Trophoblast cell (in vitro differentiated cells and primary cell): Measurements from ENCODE around the gene USP54.
"Not testable (repeated sequence)": the region's sequence is repeated elsewhere in the genome, so short reads cannot be mapped to it uniquely, and the experiment has no call there.

Experiments
- DNase-seq, 2 donors: peaks; one replicate each; pipeline ENCODE4 v3.0.0-alpha.2; 2016
- H2AFZ ChIP-seq: 2 replicates; pipeline ENCODE4 v1.6.1; 2013; ENCODE audit warnings: low read length, moderate library complexity, mild to moderate bottlenecking; ENCODE audit not compliant: insufficient read depth, poor library complexity
- H2AK5ac ChIP-seq: 2 replicates; pipeline ENCODE4 v1.6.1; 2013; ENCODE audit warnings: mild to moderate bottlenecking, low read length
- H2BK120ac ChIP-seq: 2 replicates; pipeline ENCODE4 v1.6.1; 2013; ENCODE audit warnings: low read length, mild to moderate bottlenecking, moderate library complexity; ENCODE audit not compliant: insufficient read depth, poor library complexity
- H2BK12ac ChIP-seq: 2 replicates; pipeline ENCODE4 v1.6.1; 2013; ENCODE audit warnings: mild to moderate bottlenecking, low read length, moderate library complexity
- H2BK5ac ChIP-seq: 2 replicates; pipeline ENCODE4 v1.6.1; 2013; ENCODE audit warnings: low read length, low read depth, moderate library complexity, mild to moderate bottlenecking; ENCODE audit not compliant: poor library complexity
- H3K14ac ChIP-seq: 2 replicates; pipeline ENCODE4 v1.6.1; 2013; ENCODE audit warnings: mild to moderate bottlenecking, low read length
- H3K18ac ChIP-seq: 2 replicates; pipeline ENCODE4 v1.6.1; 2013; ENCODE audit warnings: mild to moderate bottlenecking, low read length
- H3K23ac ChIP-seq: 2 replicates; pipeline ENCODE4 v1.6.1; 2013; ENCODE audit warnings: low read length
- H3K27ac ChIP-seq: 2 replicates; pipeline ENCODE4 v1.5.1; 2013; ENCODE audit warnings: low read depth, mild to moderate bottlenecking, inconsistent platforms, low read length, moderate library complexity
- H3K27me3 ChIP-seq: 2 replicates; pipeline ENCODE4 v1.6.1; 2013; ENCODE audit warnings: inconsistent platforms, mild to moderate bottlenecking, low read length, moderate library complexity; ENCODE audit not compliant: insufficient read depth
- H3K36me3 ChIP-seq, 2 experiments: 1 replicate in 1 of 2; 2 replicates in 1 of 2; pipeline ENCODE4 v1.6.1; 2013; ENCODE audit warnings: low read length in 2 of 2, mild to moderate bottlenecking in 2 of 2, moderate library complexity in 1 of 2; ENCODE audit not compliant: insufficient read depth in 2 of 2, control insufficient read depth in 1 of 2
- H3K4ac ChIP-seq: 2 replicates; pipeline ENCODE4 v1.6.1; 2013; ENCODE audit warnings: low read depth, mild to moderate bottlenecking, low read length, moderate library complexity
- H3K4me1 ChIP-seq, 2 experiments: 1 replicate in 1 of 2; 2 replicates in 1 of 2; pipeline ENCODE4 v1.6.1; 2013; ENCODE audit warnings: low read length in 2 of 2, mild to moderate bottlenecking in 2 of 2, moderate library complexity in 1 of 2; ENCODE audit not compliant: insufficient read depth in 2 of 2, control insufficient read depth in 1 of 2
- H3K4me2 ChIP-seq: 2 replicates; pipeline ENCODE4 v1.6.1; 2013; ENCODE audit warnings: inconsistent platforms, mild to moderate bottlenecking, low read length, moderate library complexity
- H3K4me3 ChIP-seq: 2 replicates; pipeline ENCODE4 v1.5.1; 2013; ENCODE audit warnings: mild to moderate bottlenecking, low read depth, low read length, inconsistent platforms
- H3K79me1 ChIP-seq: one replicate; pipeline ENCODE4 v1.6.1; 2013; ENCODE audit warnings: low read length
- H3K79me2 ChIP-seq: 2 replicates; pipeline ENCODE4 v1.6.1; 2013; ENCODE audit warnings: low read length, mild to moderate bottlenecking; ENCODE audit not compliant: control insufficient read depth, insufficient read depth, poor library complexity
- H3K9ac ChIP-seq: 2 replicates; pipeline ENCODE4 v1.6.1; 2013; ENCODE audit warnings: mild to moderate bottlenecking, low read length
- H3K9me3 ChIP-seq: 2 replicates; pipeline ENCODE4 v1.6.1; 2013; ENCODE audit warnings: low read depth, mild to moderate bottlenecking, control low read depth, inconsistent platforms, low read length; ENCODE audit not compliant: insufficient read depth
- H4K12ac ChIP-seq: 2 replicates; pipeline ENCODE4 v1.6.1; 2013; ENCODE audit warnings: low read depth, mild to moderate bottlenecking, low read length, moderate library complexity
- H4K8ac ChIP-seq: 2 replicates; pipeline ENCODE4 v1.6.1; 2013; ENCODE audit warnings: low read depth, mild to moderate bottlenecking, low read length, moderate library complexity
- H4K91ac ChIP-seq: one replicate; pipeline ENCODE4 v1.6.1; 2013; ENCODE audit warnings: low read depth, mild to moderate bottlenecking, low read length, moderate library complexity
- WGBS: extraction: QIAGEN DNeasy Blood & Tissue Kit; methylation state at CpG from one replicate; pipeline ENCODE4 v1.1.7; 2013; ENCODE audit warnings: missing lambda C conversion rate; ENCODE audit not compliant: insufficient read length, insufficient coverage; ENCODE audit errors: extremely low coverage; 5-methylcytosine and 5-hydroxymethylcytosine counted together

USP54 gene

GRCh38 chr10:73625004-73625883 is 34.1 kb upstream of the USP54 start:
- Histone ChIP-seq H3K27ac (peak overlapping the region; percentile 28), H2BK5ac (peak overlapping the region; percentile 4), H3K18ac (peak overlapping the region; percentile 17), H3K27me3 (no peaks in the 10 kb centered on the region), H2AFZ (peak overlapping the region; percentile 24), H3K79me1 (peaks cover 11% of the 10 kb centered on the region), H4K8ac (peak overlapping the region; percentile 55), H3K9ac (peak overlapping the region; percentile 86), H2BK120ac (peak overlapping the region; percentile 0), H4K12ac (no peak overlapping the region), H3K9me3 (no peaks in the 10 kb centered on the region), H3K4me3 (peak overlapping the region; percentile 94), H4K91ac (peak overlapping the region; percentile 33), H3K23ac (no peak overlapping the region), H3K4ac (peak overlapping the region; percentile 7), H3K36me3 (no peaks in the 10 kb centered on the region), H2BK12ac (no peak overlapping the region), H2AK5ac (no peak overlapping the region), H3K14ac (peak overlapping the region; percentile 10), H3K4me2 (peak overlapping the region; percentile 88), H3K4me1 (peaks cover 0 to 3% of the 10 kb centered on the region in 2 experiments), H3K79me2 (peaks cover 7% of the 10 kb centered on the region)
- peak; percentile 29 to 61 for DNase-seq
- WGBS, result no CpG with 5 or more reads among the region's 46 CpGs

- Histone ChIP-seq H3K4ac (no peak overlapping the region), H3K23ac (no peak overlapping the region), H3K4me2 (no peak overlapping the region), H2AFZ (no peak overlapping the region), H3K36me3 (no peaks in the 10 kb centered on the region), H3K9ac (no peak overlapping the region), H3K27me3 (no peaks in the 10 kb centered on the region), H4K12ac (no peak overlapping the region), H3K4me3 (no peak overlapping the region), H4K8ac (no peak overlapping the region), H3K9me3 (no peaks in the 10 kb centered on the region), H2BK120ac (no peak overlapping the region), H3K79me2 (peaks cover 7% of the 10 kb centered on the region), H2BK5ac (no peak overlapping the region), H2AK5ac (no peak overlapping the region), H4K91ac (no peak overlapping the region), H2BK12ac (no peak overlapping the region), H3K79me1 (peaks cover 11% of the 10 kb centered on the region), H3K14ac (no peak overlapping the region), H3K27ac (no peak overlapping the region), H3K4me1 (peaks cover 0 to 3% of the 10 kb centered on the region in 2 experiments), H3K18ac (no peak overlapping the region)
- no peak for DNase-seq
- WGBS, result no CpG with 5 or more reads among the region's 4 CpGs
These were observed 31.9 kb upstream of the USP54 start for GRCh38 chr10:73623056-73623455.

GRCh38 chr10:73620974-73621373 is 29.8 kb upstream of the USP54 start:
- H2AK5ac ChIP-seq, H3K27me3 ChIP-seq, H2BK12ac ChIP-seq, H3K36me3 ChIP-seq, H3K23ac ChIP-seq, H3K27ac ChIP-seq, H3K79me1 ChIP-seq, H3K4me1 ChIP-seq, H2AFZ ChIP-seq, H3K14ac ChIP-seq, H3K9ac ChIP-seq, H3K9me3 ChIP-seq, H4K12ac ChIP-seq, H4K91ac ChIP-seq, H3K4me3 ChIP-seq, H3K4ac ChIP-seq, H3K18ac ChIP-seq, H2BK5ac ChIP-seq, DNase-seq, H4K8ac ChIP-seq, H3K79me2 ChIP-seq, H3K4me2 ChIP-seq, H2BK120ac ChIP-seq: not testable (repeated sequence)
- no CpG with 5 or more reads among the region's 12 CpGs for WGBS

- not testable (repeated sequence) for DNase-seq, H4K8ac ChIP-seq, H3K14ac ChIP-seq, H2AK5ac ChIP-seq, H3K4me3 ChIP-seq, H3K18ac ChIP-seq, H3K79me1 ChIP-seq, H4K12ac ChIP-seq, H3K23ac ChIP-seq, H3K4me1 ChIP-seq, H3K9me3 ChIP-seq, H3K79me2 ChIP-seq, H2BK12ac ChIP-seq, H3K9ac ChIP-seq, H2BK120ac ChIP-seq, H2BK5ac ChIP-seq, H4K91ac ChIP-seq, H3K4me2 ChIP-seq, H3K4ac ChIP-seq, H3K27me3 ChIP-seq, H3K36me3 ChIP-seq, H2AFZ ChIP-seq, H3K27ac ChIP-seq
- WGBS, result no CpG with 5 or more reads among the region's 8 CpGs
These were observed 26.0 kb upstream of the USP54 start for GRCh38 chr10:73617143-73617542.
